Measurements from ENCODE around the gene ZPBP2.

DNA sequence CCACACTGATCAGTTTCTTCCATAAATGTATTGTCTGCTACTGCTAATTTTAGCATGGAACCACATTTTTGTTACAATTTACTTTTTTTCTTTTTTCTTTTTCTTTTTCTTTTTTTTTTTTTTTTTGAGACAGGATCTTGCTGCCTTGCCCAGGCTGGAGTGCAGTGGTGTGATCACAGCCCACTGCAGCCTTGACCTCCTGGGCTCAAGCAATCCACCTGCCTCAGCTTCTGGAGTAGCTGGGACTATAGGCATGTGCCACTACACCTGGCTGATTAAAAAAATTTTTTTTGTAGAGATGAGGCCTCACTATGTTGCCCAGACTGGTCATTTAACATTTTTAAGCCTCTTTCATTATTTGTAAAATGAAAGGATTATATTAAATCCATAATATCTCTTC, 19.1 kb downstream of the ZPBP2 start:
- TF ChIP-seq, protein P1, sequence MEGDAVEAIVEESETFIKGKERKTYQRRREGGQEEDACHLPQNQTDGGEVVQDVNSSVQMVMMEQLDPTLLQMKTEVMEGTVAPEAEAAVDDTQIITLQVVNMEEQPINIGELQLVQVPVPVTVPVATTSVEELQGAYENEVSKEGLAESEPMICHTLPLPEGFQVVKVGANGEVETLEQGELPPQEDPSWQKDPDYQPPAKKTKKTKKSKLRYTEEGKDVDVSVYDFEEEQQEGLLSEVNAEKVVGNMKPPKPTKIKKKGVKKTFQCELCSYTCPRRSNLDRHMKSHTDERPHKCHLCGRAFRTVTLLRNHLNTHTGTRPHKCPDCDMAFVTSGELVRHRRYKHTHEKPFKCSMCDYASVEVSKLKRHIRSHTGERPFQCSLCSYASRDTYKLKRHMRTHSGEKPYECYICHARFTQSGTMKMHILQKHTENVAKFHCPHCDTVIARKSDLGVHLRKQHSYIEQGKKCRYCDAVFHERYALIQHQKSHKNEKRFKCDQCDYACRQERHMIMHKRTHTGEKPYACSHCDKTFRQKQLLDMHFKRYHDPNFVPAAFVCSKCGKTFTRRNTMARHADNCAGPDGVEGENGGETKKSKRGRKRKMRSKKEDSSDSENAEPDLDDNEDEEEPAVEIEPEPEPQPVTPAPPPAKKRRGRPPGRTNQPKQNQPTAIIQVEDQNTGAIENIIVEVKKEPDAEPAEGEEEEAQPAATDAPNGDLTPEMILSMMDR (IDR thresholded peaks at IDR 0.05): no peak
- no peak for TF ChIP-seq POLR2A (IDR thresholded peaks at IDR 0.05; ENCODE audit: low read depth)
- TF ChIP-seq POLR2AphosphoS5 (IDR thresholded peaks at IDR 0.05): no peak
